ENCODE results near the gene STN1. TPM values are rescaled to one million over a fixed set of nuclear protein-coding genes. Genes with fewer than 3 reads are reported as not detected.

Gene STN1
- total and polyA plus RNA-seq, 10 of the 15 experiments (the other 5 are each of a cell fraction or from before 2014, with no cell fraction given) = 22.2 to 31.8 (median 28.5) TPM

GRCh38 chr10:103881416-103882284, 36.3 kb downstream of the STN1 start (continued):
- TF ChIP-seq ZBTB4 (CRISPR knock-in tag; IDR thresholded peaks at IDR 0.05) (no peak), JUNB (IDR thresholded peaks at IDR 0.05) (no peak), IRF4 (IDR thresholded peaks at IDR 0.05; ENCODE audit: low read depth, low read length) (no peak), SREBF1 (IDR thresholded peaks at IDR 0.05; ENCODE audit: low read length) (no peak), RELB (IDR thresholded peaks at IDR 0.05; ENCODE audit: low read depth) (no peak), RAD51 (IDR thresholded peaks at IDR 0.05) (no peak), SMC3 (IDR thresholded peaks at IDR 0.05; ENCODE audit: borderline replicate concordance, low read length) (no peak), HSF1 (IDR thresholded peaks at IDR 0.05; ENCODE audit: low read depth, low read length) (no peak), IKZF1 (conservative IDR thresholded peaks at IDR 0.05) (no peak), CTCF (IDR thresholded peaks at IDR 0.05 in 2 of 3, conservative IDR thresholded peaks at IDR 0.05 in 1 of 3; ENCODE audit: control insufficient read depth in 2 of 3, extremely low read depth in 1 of 3, insufficient read depth in 1 of 3, low read depth in 3 of 3, low read length in 3 of 3) (no peak), SMARCA5 (IDR thresholded peaks at IDR 0.05) (no peak), POLR2AphosphoS2 (IDR thresholded peaks at IDR 0.05; ENCODE audit: low read depth, low read length) (no peak), ATF7 (IDR thresholded peaks at IDR 0.05; ENCODE audit: low read depth) (no peak)

All from GM12878 (cell line).